ENCODE measurements around the gene NID2. TPM values are rescaled to one million over a fixed set of nuclear protein-coding genes. Genes with fewer than 3 reads are reported as not detected.

Gene NID2
- total and polyA plus RNA-seq, 9 donors: 74.9 to 179 (median 112) TPM

DNA sequence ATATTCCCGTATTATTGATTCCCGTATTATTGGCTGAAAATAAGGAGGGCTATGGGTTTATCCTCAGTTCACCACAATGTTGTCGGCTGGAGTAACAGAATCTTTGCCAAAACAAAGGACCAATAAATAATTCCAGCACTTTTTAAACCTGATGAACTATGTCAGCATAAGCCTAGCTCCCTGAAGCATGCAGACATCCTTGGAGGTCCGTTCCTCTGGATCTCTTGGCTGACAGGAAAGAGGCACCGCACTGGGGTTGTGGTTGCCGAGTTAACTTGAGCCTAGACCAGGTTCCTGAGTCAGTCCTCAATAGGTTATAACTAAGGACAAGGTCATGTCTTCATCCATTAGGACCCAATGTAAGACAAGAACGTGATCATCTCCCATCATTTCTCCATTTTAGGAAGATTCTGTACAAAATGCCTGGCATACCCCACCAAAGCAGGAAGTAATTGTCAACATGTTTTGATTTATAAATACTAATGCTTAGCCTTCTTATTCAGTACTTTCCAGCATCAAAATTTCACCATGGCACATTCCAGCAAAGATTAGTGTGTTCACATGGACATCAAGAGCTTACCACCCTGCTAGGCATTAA, 36.6 kb downstream of the NID2 start:
- peaks cover 8% of the 10 kb centered on the region for H3K36me3 ChIP-seq (ENCODE audit: control insufficient read depth, insufficient read depth, low read length)
- peak; percentile 78 for DNase-seq
- peaks cover 13% of the 10 kb centered on the region for H3K4me1 ChIP-seq (ENCODE audit: control insufficient read depth, insufficient read depth, low read length)
- no peak overlapping the region for H3K4me3 ChIP-seq (ENCODE audit: low read length)
- no peaks in the 10 kb centered on the region for H3K27me3 ChIP-seq (ENCODE audit: control insufficient read depth, insufficient read depth, low read length)
- 33% methylated on average over 3 of the region's 7 CpGs for WGBS (ENCODE audit: insufficient coverage)
- peak overlapping the region; percentile 15 for H3K27ac ChIP-seq (ENCODE audit: low read length)
- no peaks in the 10 kb centered on the region for H3K9me3 ChIP-seq (replicated peaks; ENCODE audit: control insufficient read depth, low read depth, low read length)

DNA sequence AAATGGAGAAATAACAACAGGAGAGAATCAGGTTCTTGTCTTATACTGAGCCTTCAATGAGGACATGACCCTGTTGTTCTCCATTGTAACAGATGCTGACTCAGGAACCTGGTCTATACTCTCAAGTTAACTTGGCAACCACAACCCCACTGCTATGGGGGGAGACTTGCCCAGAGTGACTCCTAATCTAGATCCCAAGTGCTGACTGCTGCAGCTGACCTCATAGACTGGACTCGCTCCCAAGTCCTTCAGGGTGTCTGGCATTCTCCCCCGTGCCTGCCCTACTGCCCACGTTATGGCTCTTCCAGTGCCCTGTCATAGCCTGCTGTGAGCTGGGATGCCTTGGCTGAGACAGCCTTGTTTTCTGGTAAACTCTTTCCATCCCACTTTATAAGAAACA, 37.1 kb downstream of the NID2 start:
- WGBS (ENCODE audit: insufficient coverage): 71% methylated on average over 3 of the region's 3 CpGs
- peak; percentile 70 for DNase-seq
- Histone ChIP-seq H3K36me3 (ENCODE audit: control insufficient read depth, insufficient read depth, low read length) (peaks cover 9% of the 10 kb centered on the region), H3K9me3 (replicated peaks; ENCODE audit: control insufficient read depth, low read depth, low read length) (no peaks in the 10 kb centered on the region), H3K4me3 (ENCODE audit: low read length) (no peak overlapping the region), H3K27ac (ENCODE audit: low read length) (peak overlapping the region; percentile 15), H3K27me3 (ENCODE audit: control insufficient read depth, insufficient read depth, low read length) (no peaks in the 10 kb centered on the region), H3K4me1 (ENCODE audit: control insufficient read depth, insufficient read depth, low read length) (peaks cover 18% of the 10 kb centered on the region)

DNA sequence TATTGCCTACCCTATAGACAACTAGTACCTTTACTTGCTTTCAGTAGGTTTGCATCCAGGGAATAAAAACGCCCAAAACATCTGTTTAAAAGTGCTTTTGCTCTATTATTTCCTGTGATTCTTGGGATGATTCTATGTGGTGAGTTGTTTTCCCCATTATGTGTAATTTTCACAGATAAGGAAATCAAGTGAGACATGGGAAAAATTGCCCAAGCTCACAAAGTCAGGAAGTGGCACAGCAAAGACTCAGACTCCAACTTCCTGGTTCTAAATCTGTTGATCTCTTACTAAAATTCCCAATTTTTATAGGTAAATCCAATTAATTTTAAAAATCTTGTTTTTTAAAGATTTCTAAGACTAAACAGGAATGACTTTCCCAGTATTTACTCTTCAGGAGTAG, 39.0 kb downstream of the NID2 start:
- no peaks in the 10 kb centered on the region for H3K9me3 ChIP-seq (replicated peaks; ENCODE audit: control insufficient read depth, low read depth, low read length)
- H3K4me1 ChIP-seq (ENCODE audit: control insufficient read depth, insufficient read depth, low read length): peaks cover 25% of the 10 kb centered on the region
- H3K36me3 ChIP-seq (ENCODE audit: control insufficient read depth, insufficient read depth, low read length): peaks cover 11% of the 10 kb centered on the region
- no peak overlapping the region for H3K4me3 ChIP-seq (ENCODE audit: low read length)
- WGBS (ENCODE audit: insufficient coverage): no CpG with 5 or more reads among the region's 1 CpG
- H3K27ac ChIP-seq (ENCODE audit: low read length): no peak overlapping the region
- H3K27me3 ChIP-seq (ENCODE audit: control insufficient read depth, insufficient read depth, low read length): no peaks in the 10 kb centered on the region
- no peak for DNase-seq

DNA sequence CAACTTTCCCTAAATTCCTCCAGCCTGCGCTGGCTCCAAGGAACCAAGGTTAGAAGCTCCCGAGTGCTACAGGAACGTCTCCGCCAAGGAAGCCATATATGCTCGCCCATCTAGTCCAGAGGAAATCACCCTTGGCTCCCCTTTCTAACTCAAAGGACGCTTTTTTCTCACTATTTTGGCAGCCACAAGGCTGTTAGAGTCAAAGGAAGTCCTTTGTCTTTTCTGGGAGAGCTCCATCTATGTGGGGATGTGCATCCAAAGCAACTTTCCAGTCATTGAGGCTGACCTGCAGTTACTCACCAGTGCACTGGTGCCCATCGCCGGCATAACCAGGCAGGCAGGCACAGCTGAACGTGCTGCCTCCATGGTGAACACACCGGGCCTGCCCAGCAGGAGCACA, 42.0 kb downstream of the NID2 start:
- peak overlapping the region; percentile 38 for H3K27ac ChIP-seq (ENCODE audit: low read length)
- peaks cover 31% of the 10 kb centered on the region for H3K4me1 ChIP-seq (ENCODE audit: control insufficient read depth, insufficient read depth, low read length)
- 69% methylated on average over 4 of the region's 10 CpGs for WGBS (ENCODE audit: insufficient coverage)
- H3K36me3 ChIP-seq (ENCODE audit: control insufficient read depth, insufficient read depth, low read length): peaks cover 11% of the 10 kb centered on the region
- H3K27me3 ChIP-seq (ENCODE audit: control insufficient read depth, insufficient read depth, low read length): no peaks in the 10 kb centered on the region
- peaks cover 3% of the 10 kb centered on the region for H3K9me3 ChIP-seq (replicated peaks; ENCODE audit: control insufficient read depth, low read depth, low read length)
- peak; percentile 92 for DNase-seq
- H3K4me3 ChIP-seq (ENCODE audit: low read length): no peak overlapping the region

DNA sequence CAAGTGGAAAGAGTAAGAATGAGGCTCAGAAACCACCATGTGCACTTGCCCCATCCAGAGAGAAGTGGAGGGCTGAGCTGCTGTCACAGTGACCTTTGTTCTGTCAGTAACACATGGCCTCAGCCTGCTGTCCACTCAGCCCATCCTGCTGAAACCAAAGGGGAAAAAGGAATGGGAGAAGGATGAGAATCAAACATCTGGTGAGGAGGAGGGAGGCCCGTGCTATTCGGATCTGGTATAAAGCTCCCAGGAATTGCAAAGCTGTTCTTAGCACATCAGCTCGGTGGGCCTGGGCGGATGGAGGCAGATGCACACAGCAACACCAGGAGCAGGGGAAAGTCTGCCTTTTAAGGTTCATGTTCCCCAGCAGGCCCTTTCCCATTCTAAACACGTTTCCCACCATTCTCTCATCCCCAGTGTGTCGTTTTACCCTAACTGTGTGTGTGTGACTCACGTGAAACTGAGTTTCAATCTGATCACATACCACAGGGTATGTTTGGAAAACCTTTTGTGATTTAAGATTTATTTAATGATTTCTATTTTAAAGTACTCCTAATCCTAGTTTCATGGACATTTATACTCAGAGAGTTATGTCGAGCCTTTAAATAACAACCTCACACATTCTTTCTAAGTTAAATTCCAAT, 42.7 kb downstream of the NID2 start:
- WGBS (ENCODE audit: insufficient coverage): 52% methylated on average over 4 of the region's 8 CpGs
- H3K36me3 ChIP-seq (ENCODE audit: control insufficient read depth, insufficient read depth, low read length): peaks cover 11% of the 10 kb centered on the region
- H3K27me3 ChIP-seq (ENCODE audit: control insufficient read depth, insufficient read depth, low read length): no peaks in the 10 kb centered on the region
- peak; percentile 80 for DNase-seq
- peaks cover 3% of the 10 kb centered on the region for H3K9me3 ChIP-seq (replicated peaks; ENCODE audit: control insufficient read depth, low read depth, low read length)
- peaks cover 33% of the 10 kb centered on the region for H3K4me1 ChIP-seq (ENCODE audit: control insufficient read depth, insufficient read depth, low read length)
- H3K27ac ChIP-seq (ENCODE audit: low read length): peak overlapping the region; percentile 1
- H3K4me3 ChIP-seq (ENCODE audit: low read length): no peak overlapping the region

DNA sequence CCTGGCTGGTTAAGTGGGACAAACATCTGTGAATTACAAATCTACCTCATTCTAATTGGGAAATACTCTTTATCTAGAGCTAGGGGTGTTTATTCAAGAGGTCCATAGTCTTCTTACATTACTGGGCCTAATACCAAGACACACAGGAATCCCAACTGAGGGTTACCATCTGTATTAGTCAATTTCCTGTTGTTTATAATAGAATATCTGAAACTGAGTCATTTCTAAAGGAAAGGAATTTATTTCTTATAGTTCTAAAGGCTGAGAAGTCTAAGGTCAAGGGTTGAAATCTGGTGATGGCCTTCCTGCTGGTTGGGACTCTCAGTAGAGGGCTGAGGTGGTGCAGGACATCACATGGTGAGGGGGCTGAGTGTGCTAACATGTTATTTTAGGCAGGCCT, 43.5 kb downstream of the NID2 start:
- Histone ChIP-seq H3K4me3 (ENCODE audit: low read length) (no peak overlapping the region), H3K27me3 (ENCODE audit: control insufficient read depth, insufficient read depth, low read length) (no peaks in the 10 kb centered on the region), H3K9me3 (replicated peaks; ENCODE audit: control insufficient read depth, low read depth, low read length) (peaks cover 3% of the 10 kb centered on the region), H3K27ac (ENCODE audit: low read length) (no peak overlapping the region), H3K36me3 (ENCODE audit: control insufficient read depth, insufficient read depth, low read length) (peaks cover 9% of the 10 kb centered on the region), H3K4me1 (ENCODE audit: control insufficient read depth, insufficient read depth, low read length) (peaks cover 33% of the 10 kb centered on the region)
- DNase-seq: no peak

DNA sequence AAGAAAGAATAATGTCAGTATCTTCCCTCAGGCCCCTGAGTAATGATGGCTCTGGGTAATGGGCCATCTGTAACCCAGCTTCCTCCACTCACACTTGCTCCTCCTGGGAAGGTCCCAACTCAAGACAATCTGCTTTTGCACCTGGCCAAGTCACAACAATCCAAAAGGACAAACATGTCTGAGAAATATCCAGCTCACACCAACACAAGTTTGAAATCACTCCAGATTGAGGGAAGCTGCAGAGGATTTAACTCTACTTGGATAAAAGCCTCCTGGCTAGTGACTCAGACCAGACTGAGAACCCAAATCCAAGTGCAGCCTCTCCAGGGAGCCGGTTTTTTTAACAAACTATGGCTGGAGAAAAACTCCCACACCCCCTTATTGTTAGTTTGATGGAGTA, 45.3 kb downstream of the NID2 start:
- peaks cover 3% of the 10 kb centered on the region for H3K9me3 ChIP-seq (replicated peaks; ENCODE audit: control insufficient read depth, low read depth, low read length)
- peaks cover 29% of the 10 kb centered on the region for H3K4me1 ChIP-seq (ENCODE audit: control insufficient read depth, insufficient read depth, low read length)
- WGBS (ENCODE audit: insufficient coverage): no CpG with 5 or more reads among the region's 1 CpG
- no peaks in the 10 kb centered on the region for H3K27me3 ChIP-seq (ENCODE audit: control insufficient read depth, insufficient read depth, low read length)
- H3K36me3 ChIP-seq (ENCODE audit: control insufficient read depth, insufficient read depth, low read length): peaks cover 23% of the 10 kb centered on the region
- peak; percentile 96 for DNase-seq
- H3K27ac ChIP-seq (ENCODE audit: low read length): no peak overlapping the region
- no peak overlapping the region for H3K4me3 ChIP-seq (ENCODE audit: low read length)

DNA sequence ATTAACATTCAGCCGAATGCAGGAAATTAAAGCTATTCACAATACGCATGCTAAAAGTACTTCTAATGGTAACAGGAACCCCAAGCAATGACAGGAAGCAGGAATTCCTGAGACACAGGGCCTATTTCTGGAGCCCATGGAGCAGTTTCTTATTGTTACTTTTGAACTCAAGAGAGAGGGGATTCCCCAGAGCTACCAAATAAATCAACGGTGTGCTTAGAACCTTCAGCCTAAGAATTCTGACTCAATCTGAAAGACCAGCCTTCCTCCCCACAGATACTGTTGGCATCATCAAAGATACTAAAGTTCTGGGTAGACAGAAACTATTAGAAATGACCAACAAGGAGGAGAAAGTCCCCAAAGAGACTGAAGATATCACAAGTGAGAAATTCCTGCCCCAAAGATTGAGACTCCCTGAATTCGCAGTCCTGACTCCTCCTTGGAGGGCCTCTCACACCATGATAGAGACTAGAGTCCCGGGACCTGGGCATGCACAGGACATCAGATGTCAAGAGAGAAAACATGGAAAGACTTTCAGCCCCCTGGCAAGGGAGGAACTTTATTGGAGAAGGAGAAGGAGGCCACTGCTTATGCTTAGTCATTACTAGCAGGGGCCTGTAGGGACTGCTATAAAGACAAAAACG, 46.8 kb downstream of the NID2 start:
- WGBS (ENCODE audit: insufficient coverage): 20% methylated on average over 1 of the region's 6 CpGs
- peaks cover 3% of the 10 kb centered on the region for H3K9me3 ChIP-seq (replicated peaks; ENCODE audit: control insufficient read depth, low read depth, low read length)
- peak; percentile 43 for DNase-seq
- H3K27me3 ChIP-seq (ENCODE audit: control insufficient read depth, insufficient read depth, low read length): no peaks in the 10 kb centered on the region
- peaks cover 23% of the 10 kb centered on the region for H3K36me3 ChIP-seq (ENCODE audit: control insufficient read depth, insufficient read depth, low read length)
- peak overlapping the region; percentile 57 for H3K27ac ChIP-seq (ENCODE audit: low read length)
- H3K4me1 ChIP-seq (ENCODE audit: control insufficient read depth, insufficient read depth, low read length): peaks cover 27% of the 10 kb centered on the region
- no peak overlapping the region for H3K4me3 ChIP-seq (ENCODE audit: low read length)

DNA sequence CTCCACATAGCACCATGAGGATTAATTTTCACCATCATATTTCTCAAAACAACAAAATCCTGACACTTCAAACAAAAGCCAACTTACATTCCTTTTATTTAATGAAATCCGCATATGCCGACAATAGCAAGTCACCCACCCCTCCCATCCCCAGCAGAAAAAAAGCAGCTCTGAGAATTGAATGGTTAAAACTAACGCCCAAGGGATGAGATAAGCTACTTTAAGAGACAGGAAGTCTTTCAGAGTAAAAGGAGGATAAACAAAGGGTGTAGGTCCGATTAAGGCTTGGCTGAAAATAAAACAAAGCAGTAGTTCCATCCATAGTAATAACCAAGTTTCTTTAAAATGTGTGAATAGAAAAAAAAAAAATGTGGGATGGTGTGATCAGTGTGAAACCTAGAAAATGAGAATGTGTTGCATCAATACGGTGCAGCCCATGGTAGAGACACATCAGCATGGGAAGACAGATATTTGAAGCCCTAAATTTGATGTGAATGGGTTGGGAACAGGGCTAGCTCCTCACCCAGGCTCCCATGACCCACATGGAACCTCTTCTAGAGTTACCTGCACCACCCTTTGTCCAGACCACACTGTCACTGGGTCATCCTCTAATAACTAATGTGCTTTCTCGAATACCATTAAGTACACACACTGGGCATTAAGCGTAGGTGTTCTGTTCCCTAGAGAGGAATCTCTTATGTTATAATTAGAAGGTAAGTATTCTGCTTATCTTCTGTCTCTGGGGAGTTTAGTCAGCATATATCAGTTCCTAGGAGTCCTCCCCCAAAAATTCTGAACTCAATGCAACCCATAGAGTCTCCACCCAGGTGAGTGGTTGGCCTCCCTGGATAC, 47.8 kb downstream of the NID2 start:
- no peaks in the 10 kb centered on the region for H3K27me3 ChIP-seq (ENCODE audit: control insufficient read depth, insufficient read depth, low read length)
- peaks cover 3% of the 10 kb centered on the region for H3K9me3 ChIP-seq (replicated peaks; ENCODE audit: control insufficient read depth, low read depth, low read length)
- WGBS (ENCODE audit: insufficient coverage): no CpG with 5 or more reads among the region's 7 CpGs
- no peak for DNase-seq
- H3K27ac ChIP-seq (ENCODE audit: low read length): peak overlapping the region; percentile 52
- H3K4me1 ChIP-seq (ENCODE audit: control insufficient read depth, insufficient read depth, low read length): peaks cover 23% of the 10 kb centered on the region
- H3K4me3 ChIP-seq (ENCODE audit: low read length): no peak overlapping the region
- peaks cover 22% of the 10 kb centered on the region for H3K36me3 ChIP-seq (ENCODE audit: control insufficient read depth, insufficient read depth, low read length)

DNA sequence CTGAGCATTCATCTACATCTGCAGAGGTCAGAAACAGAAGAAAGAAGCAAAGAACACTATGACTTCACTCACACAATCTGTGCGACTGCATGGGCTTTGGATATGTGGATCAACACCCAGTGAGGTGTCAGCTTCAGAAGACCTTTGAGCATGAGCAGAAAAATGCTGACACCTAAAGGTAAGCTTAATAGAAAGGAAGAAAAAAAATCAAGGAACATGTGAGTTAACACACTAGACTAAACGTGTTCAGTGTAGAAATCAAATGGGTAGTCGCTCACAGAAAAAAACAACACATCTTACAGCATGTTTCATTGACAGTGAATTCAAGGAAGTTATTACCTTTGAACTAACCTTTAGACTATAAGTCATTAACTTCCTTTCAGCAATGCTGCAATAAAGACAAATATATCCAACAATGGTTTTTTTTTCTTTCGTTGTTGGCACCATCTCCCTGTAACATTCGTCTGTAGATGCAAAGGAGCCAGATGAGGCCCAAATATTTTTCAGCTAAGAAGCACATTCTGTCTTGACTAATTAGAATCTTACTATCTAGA, 48.6 kb downstream of the NID2 start:
- 36% methylated on average over 2 of the region's 5 CpGs for WGBS (ENCODE audit: insufficient coverage)
- Histone ChIP-seq H3K4me1 (ENCODE audit: control insufficient read depth, insufficient read depth, low read length) (peaks cover 18% of the 10 kb centered on the region), H3K27ac (ENCODE audit: low read length) (no peak overlapping the region), H3K36me3 (ENCODE audit: control insufficient read depth, insufficient read depth, low read length) (peaks cover 22% of the 10 kb centered on the region), H3K27me3 (ENCODE audit: control insufficient read depth, insufficient read depth, low read length) (no peaks in the 10 kb centered on the region), H3K4me3 (ENCODE audit: low read length) (no peak overlapping the region), H3K9me3 (replicated peaks; ENCODE audit: control insufficient read depth, low read depth, low read length) (peaks cover 3% of the 10 kb centered on the region)
- no peak for DNase-seq

Data from muscle of leg (tissue), 11 donors.